IMR-90 (cell line): ENCODE data around the gene CYP4F22. TPM values are rescaled to one million over a fixed set of nuclear protein-coding genes. Genes with fewer than 3 reads are reported as not detected.
"Not testable (repeated sequence)": the region's sequence is repeated elsewhere in the genome, so short reads cannot be mapped to it uniquely, and the experiment has no call there.

Experiments used
- ATAC-seq: fragments of 200-7000 bp; cut with Tn5 transposase; 2 replicates; pipeline ENCODE4 v1.9.1; 2020; ENCODE audit warnings: low read depth, mild to moderate bottlenecking, moderate library complexity
- BruUV-seq: library from RNA; stranded (reverse); fragments of 400-500 nt; replicated peaks from 2 replicates; lab custom pipeline; 2021; lab: Mats Ljungman, UMichigan
- CTCF ChIA-PET: fragments of 300-600 bp; formaldehyde crosslinking; extraction: SDS; loops from one replicate; lab custom pipeline; 2021; ENCODE audit warnings: antibody characterized with exemption; lab: Yijun Ruan, JAX
- POLR2A ChIA-PET: fragments of 300-600 bp; sonication (Branson Sonifier 250); formaldehyde crosslinking; loops from one replicate; lab custom pipeline; 2022; ENCODE audit warnings: antibody characterized with exemption; ENCODE audit not compliant: unreplicated experiment; lab: Charles Lee
- DNase-seq: peaks from one replicate; pipeline ENCODE4 v3.0.0; 2013
- H2AFZ ChIP-seq: replicated peaks from 2 replicates; pipeline ENCODE3; 2013; ENCODE audit warnings: low read length, mild to moderate bottlenecking; ENCODE audit not compliant: poor library complexity
- H2AK5ac ChIP-seq: 2 replicates; pipeline ENCODE4 v1.6.1; 2013; ENCODE audit warnings: low read depth, low read length, inconsistent platforms
- H2AK9ac ChIP-seq: replicated peaks from 2 replicates; pipeline ENCODE3; 2013; ENCODE audit warnings: mild to moderate bottlenecking, low read depth, low read length, moderate library complexity; ENCODE audit not compliant: poor library complexity
- H2BK120ac ChIP-seq: 2 replicates; pipeline ENCODE4 v1.6.1; 2013; ENCODE audit warnings: low read depth, low read length, inconsistent platforms
- H2BK15ac ChIP-seq: 3 replicates; pipeline ENCODE4 v1.6.1; 2013; ENCODE audit warnings: low read depth, low read length, inconsistent platforms
- H2BK20ac ChIP-seq: 2 replicates; pipeline ENCODE4 v1.6.1; 2013; ENCODE audit warnings: low read depth, mild to moderate bottlenecking, inconsistent platforms, low read length, moderate library complexity
- H2BK5ac ChIP-seq: 2 replicates; pipeline ENCODE4 v1.6.1; 2013; ENCODE audit warnings: mild to moderate bottlenecking, low read depth, low read length, inconsistent platforms; ENCODE audit not compliant: poor library complexity, severe bottlenecking
- H3K14ac ChIP-seq: replicated peaks from 2 replicates; pipeline ENCODE4 v1.6.1; 2013; ENCODE audit warnings: low read depth, low read length, inconsistent platforms
- H3K18ac ChIP-seq: 2 replicates; pipeline ENCODE4 v1.6.1; 2013; ENCODE audit warnings: low read depth, low read length, control low read depth
- H3K23ac ChIP-seq: 2 replicates; pipeline ENCODE4 v1.6.1; 2013; ENCODE audit warnings: low read depth, low read length, inconsistent platforms
- H3K27ac ChIP-seq: 2 replicates; pipeline ENCODE4 v1.5.1; 2013; ENCODE audit warnings: mild to moderate bottlenecking, control low read depth, low read length; ENCODE audit not compliant: insufficient read depth
- H3K27me3 ChIP-seq: 2 replicates; pipeline ENCODE4 v1.6.1; 2013; ENCODE audit warnings: low read length; ENCODE audit not compliant: control insufficient read depth, insufficient read depth
- H3K36me3 ChIP-seq: 2 replicates; pipeline ENCODE4 v1.6.1; 2013; ENCODE audit warnings: low read length, mixed read lengths; ENCODE audit not compliant: control insufficient read depth, insufficient read depth
- H3K4ac ChIP-seq: 2 replicates; pipeline ENCODE4 v1.6.1; 2013; ENCODE audit warnings: low read depth, low read length, inconsistent platforms
- H3K4me1 ChIP-seq: 2 replicates; pipeline ENCODE4 v1.6.1; 2013; ENCODE audit warnings: low read length, mixed read lengths; ENCODE audit not compliant: control insufficient read depth, insufficient read depth
- H3K4me2 ChIP-seq: 2 replicates; pipeline ENCODE4 v1.6.1; 2013; ENCODE audit warnings: low read depth, mild to moderate bottlenecking, control low read depth, low read length, moderate library complexity
- H3K4me3 ChIP-seq: 2 replicates; pipeline ENCODE4 v1.5.1; 2013; ENCODE audit warnings: low read depth, mild to moderate bottlenecking, control low read depth, low read length, moderate library complexity; ENCODE audit not compliant: insufficient read depth
- H3K56ac ChIP-seq: 2 replicates; pipeline ENCODE4 v1.6.1; 2013; ENCODE audit warnings: low read length, inconsistent platforms; ENCODE audit not compliant: insufficient read depth; ENCODE audit errors: extremely low read depth
- H3K79me1 ChIP-seq, 2 experiments: 2 replicates each; pipeline ENCODE4 v1.6.1; 2013; ENCODE audit warnings: low read length in 2 of 2, inconsistent platforms in 1 of 2, low read depth in 1 of 2
- H3K9ac ChIP-seq: 2 replicates; pipeline ENCODE4 v1.6.1; 2013; ENCODE audit warnings: low read depth, low read length, control low read depth
- H3K9me1 ChIP-seq: 2 replicates; pipeline ENCODE4 v1.6.1; 2013; ENCODE audit warnings: low read length, inconsistent platforms; ENCODE audit not compliant: insufficient read depth
- H3K9me3 ChIP-seq: 2 replicates; pipeline ENCODE4 v1.6.1; 2013; ENCODE audit warnings: low read length; ENCODE audit not compliant: control insufficient read depth, insufficient read depth
- H4K20me1 ChIP-seq: 2 replicates; pipeline ENCODE4 v1.6.1; 2013; ENCODE audit warnings: low read length, inconsistent platforms; ENCODE audit not compliant: insufficient read depth
- H4K5ac ChIP-seq: 2 replicates; pipeline ENCODE4 v1.6.1; 2013; ENCODE audit warnings: mild to moderate bottlenecking, low read depth, low read length, control low read depth
- H4K8ac ChIP-seq, 2 experiments: 2 replicates each; pipeline ENCODE4 v1.6.1; 2013; ENCODE audit warnings: low read depth in 2 of 2, low read length in 2 of 2, control low read depth in 1 of 2, inconsistent platforms in 1 of 2
- H4K91ac ChIP-seq: 2 replicates; pipeline ENCODE4 v1.6.1; 2013; ENCODE audit warnings: low read depth, low read length, inconsistent platforms; ENCODE audit not compliant: insufficient read depth
- WGBS, 2 experiments: methylation state at CpG; one replicate each; pipeline versions ENCODE4 v1.1.5 to v1.1.7; 2013; ENCODE audit warnings: missing lambda C conversion rate in 2 of 2; ENCODE audit not compliant: insufficient read length in 1 of 2; ENCODE audit errors: extremely low coverage in 2 of 2; 5-methylcytosine and 5-hydroxymethylcytosine counted together
- dilution Hi-C: fragments of 300-500 bp; cut with HindIII; formaldehyde crosslinking; loops from one replicate; pipeline ENCODE4 v1.14.3; 2018; ENCODE audit warnings: low sequenced_read_pairs; ENCODE audit not compliant: unreplicated experiment
- in situ Hi-C: fragments of 300-500 bp; cut with MboI; formaldehyde crosslinking; loops from 3 replicates; pipeline ENCODE4 v1.14.3; 2019; ENCODE audit warnings: low sequenced_read_pairs, inconsistent platforms, mixed read lengths
- intact Hi-C: fragments of 100-400 bp; cut with micrococcal nuclease; formaldehyde crosslinking; loops from 2 replicates; pipeline ENCODE4 v1.10.0; 2022
- polyA plus RNA-seq, 3 experiments: library from polyadenylated mRNA; depleted of rRNA; stranded (reverse); fragments of >200 nt; gene quantifications; 2 replicates each; pipeline ENCODE4 v1.2.3, GENCODE V29; 2012; ENCODE audit warnings: low replicate concordance in 1 of 3
- total RNA-seq: library from RNA; depleted of rRNA; stranded (reverse); fragments of >200 nt; gene quantifications from 2 replicates; pipeline ENCODE4 v1.2.3, GENCODE V29; 2012

Gene CYP4F22
- total and polyA plus RNA-seq, 2 of the 4 experiments (the other 2 are of a cell fraction) = not detected

DNA sequence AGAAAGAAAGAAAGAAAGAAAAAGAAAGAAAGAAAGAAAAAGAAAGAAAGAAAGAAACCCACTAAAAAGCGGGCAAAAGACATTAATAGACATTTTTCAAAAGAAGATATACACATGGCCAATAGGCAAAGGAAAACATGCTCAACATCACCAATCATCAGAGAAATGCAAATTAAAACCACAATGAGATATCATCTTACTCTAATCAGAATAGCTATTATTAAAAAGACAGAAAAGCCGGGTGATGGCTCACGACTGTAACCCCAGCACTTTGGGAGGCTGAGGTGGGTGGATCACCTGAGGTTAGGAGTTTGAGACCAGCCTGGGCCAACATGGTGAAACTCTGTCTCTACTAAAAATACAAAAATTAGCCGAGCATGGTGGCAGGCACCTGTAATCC lies 34.5 kb upstream of the CYP4F22 start:
- H3K9ac ChIP-seq, H2AFZ ChIP-seq, ATAC-seq, H3K18ac ChIP-seq, H3K4me3 ChIP-seq, H3K4me2 ChIP-seq, H4K8ac ChIP-seq, H2BK15ac ChIP-seq, H2AK9ac ChIP-seq, H4K20me1 ChIP-seq, H2BK20ac ChIP-seq, BruUV-seq, DNase-seq, H3K14ac ChIP-seq, H3K4me1 ChIP-seq, H3K9me1 ChIP-seq, dilution Hi-C loops, H3K36me3 ChIP-seq, H3K79me1 ChIP-seq, H2AK5ac ChIP-seq, H2BK120ac ChIP-seq, CTCF ChIA-PET, H4K91ac ChIP-seq, H3K23ac ChIP-seq, H3K27ac ChIP-seq, H2BK5ac ChIP-seq, H3K56ac ChIP-seq, H3K4ac ChIP-seq, POLR2A ChIA-PET, intact Hi-C loops, H3K9me3 ChIP-seq, H4K5ac ChIP-seq, in situ Hi-C loops: not testable (repeated sequence)
- peaks cover 12% of the 10 kb centered on the region for H3K27me3 ChIP-seq
- WGBS, 2 experiments = no CpG with 5 or more reads among the region's 4 CpGs
